Pancreas (tissue), 10 donors: ENCODE measurements around the gene RHCG. TPM values are rescaled to one million over a fixed set of nuclear protein-coding genes. Genes with fewer than 3 reads are reported as not detected.

Experiments used
- ATAC-seq, 4 donors: fragments of 200-7000 bp; cut with Tn5 transposase; one replicate each; pipeline versions ENCODE4 v1.8.0 to v1.9.1; 2020; ENCODE audit warnings: mild to moderate bottlenecking in 4 of 4, moderate library complexity in 4 of 4
- DNase-seq, 6 donors: peaks; one replicate each; pipeline ENCODE4 v3.0.0-alpha.2; 2020
- FAIRE-seq: peaks from 2 replicates; lab custom pipeline; 2012; peaks lifted over from hg19 to GRCh38; lab: Jason Lieb, UNC
- H3K27ac ChIP-seq, 4 donors: fragments of 200-600 bp; sonication (generic); 1 replicate in 3 of 4; 2 replicates in 1 of 4; pipeline versions ENCODE4 v1.5.0 to v1.8.0; 2020
- H3K27me3 ChIP-seq, 4 donors: fragments of 200-600 bp; one replicate each; pipeline ENCODE4 v1.8.0; 2021
- H3K36me3 ChIP-seq, 3 donors: fragments of 200-600 bp; sonication (generic) in 1 of 3; one replicate each; pipeline versions ENCODE4 v1.5.0 to v1.8.0; 2020 to 2021
- H3K4me1 ChIP-seq, 3 donors: fragments of 200-600 bp; one replicate each; pipeline ENCODE4 v1.8.0; 2021
- H3K4me3 ChIP-seq, 4 donors: fragments of 200-600 bp; sonication (generic) in 2 of 4; one replicate each; pipeline versions ENCODE4 v1.5.0 to v1.8.0; 2020 to 2021
- H3K9me3 ChIP-seq, 4 donors: fragments of 200-600 bp; one replicate each; pipeline ENCODE4 v1.8.0; 2021
- WGBS, 2 donors: extraction: QIAGEN DNeasy Blood & Tissue Kit; methylation state at CpG; one replicate each; pipeline ENCODE4 v1.1.7; 2013; 5-methylcytosine and 5-hydroxymethylcytosine counted together
- intact Hi-C, 3 donors: fragments of 100-400 bp; cut with DNase I; formaldehyde crosslinking; loops; one replicate each; pipeline versions ENCODE4 v1.11.1 to v1.14.2; 2022
- polyA plus RNA-seq, 2 donors: library from polyadenylated mRNA; stranded (reverse); fragments of 200-250 nt; gene quantifications; one replicate each; pipeline ENCODE4 v1.2.3, GENCODE V29; 2013
- total RNA-seq, 6 donors: library from RNA; stranded (reverse); fragmentation: NEBNext Ultra II Directional in 4 of 6; extraction: Animal tissue kit (Norgen Biotek cat#: 25700) in 4 of 6; gene quantifications; one replicate each; pipeline versions ENCODE4 v1.2.1 to v1.2.4, GENCODE V29; 2021 to 2023
- TF ChIP-seq, protein P1 (sequence below), 4 donors: fragments of 200-600 bp; sonication (generic) in 3 of 4; IDR thresholded peaks; one replicate each; pipeline versions ENCODE4 v1.5.0 to v1.8.0; 2021; ENCODE audit warnings: antibody characterized with exemption in 4 of 4
- donor health status: healthy with polysubstance abuse.
- donor health status: DM: no; HTN: no; CAD: no; lungs with moderate emphysema.
- donor health status: DM: no; HTN: no; CAD: no.
- donor health status: control.
- donor health status: control.
- donor health status: Bipolar disorder and iron deficiency.
- donor health status: DM: yes; HTN: yes; CAD: no.
- donor health status: DM: no; HTN: no; CAD: no.
- donor health status: DM: no; HTN: no; CAD: no.
- donor health status: DM: yes; HTN: yes; CAD: no.

Gene RHCG
- total and polyA plus RNA-seq, 8 donors: 0.12 to 0.92 (median 0.73) TPM

DNA sequence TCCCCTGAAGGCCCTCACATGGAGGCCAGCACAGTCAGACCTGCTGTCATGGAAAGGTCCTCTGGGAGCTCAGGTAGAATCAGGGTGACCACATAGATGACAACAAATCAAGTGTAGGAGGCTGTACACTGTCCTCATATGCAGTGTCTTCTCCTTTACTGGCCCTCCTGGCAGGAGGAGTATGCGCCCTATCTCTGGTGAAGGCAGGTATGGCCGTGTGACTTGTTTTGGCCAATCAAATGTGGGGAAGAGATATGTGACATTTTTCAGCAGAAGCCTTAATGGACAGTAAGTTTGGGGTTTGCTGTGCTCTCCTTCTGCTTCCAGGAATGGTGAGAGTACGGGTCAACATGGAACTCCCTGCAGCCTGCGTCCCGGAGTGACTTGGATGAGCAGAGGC, 69.9 kb downstream of the RHCG start:
- Histone ChIP-seq H3K4me3 (no peak overlapping the region), H3K27me3 (no peaks in the 10 kb centered on the region), H3K36me3 (no peaks in the 10 kb centered on the region), H3K27ac (no peak overlapping the region), H3K4me1 (peaks cover 0 to 6% (median 6%) of the 10 kb centered on the region in 3 donors), H3K9me3 (no peaks in the 10 kb centered on the region)
- 83 to 91% methylated on average over 5 of the region's 5 CpGs for WGBS, 2 donors
- TF ChIP-seq, protein P1, sequence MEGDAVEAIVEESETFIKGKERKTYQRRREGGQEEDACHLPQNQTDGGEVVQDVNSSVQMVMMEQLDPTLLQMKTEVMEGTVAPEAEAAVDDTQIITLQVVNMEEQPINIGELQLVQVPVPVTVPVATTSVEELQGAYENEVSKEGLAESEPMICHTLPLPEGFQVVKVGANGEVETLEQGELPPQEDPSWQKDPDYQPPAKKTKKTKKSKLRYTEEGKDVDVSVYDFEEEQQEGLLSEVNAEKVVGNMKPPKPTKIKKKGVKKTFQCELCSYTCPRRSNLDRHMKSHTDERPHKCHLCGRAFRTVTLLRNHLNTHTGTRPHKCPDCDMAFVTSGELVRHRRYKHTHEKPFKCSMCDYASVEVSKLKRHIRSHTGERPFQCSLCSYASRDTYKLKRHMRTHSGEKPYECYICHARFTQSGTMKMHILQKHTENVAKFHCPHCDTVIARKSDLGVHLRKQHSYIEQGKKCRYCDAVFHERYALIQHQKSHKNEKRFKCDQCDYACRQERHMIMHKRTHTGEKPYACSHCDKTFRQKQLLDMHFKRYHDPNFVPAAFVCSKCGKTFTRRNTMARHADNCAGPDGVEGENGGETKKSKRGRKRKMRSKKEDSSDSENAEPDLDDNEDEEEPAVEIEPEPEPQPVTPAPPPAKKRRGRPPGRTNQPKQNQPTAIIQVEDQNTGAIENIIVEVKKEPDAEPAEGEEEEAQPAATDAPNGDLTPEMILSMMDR (IDR thresholded peaks at IDR 0.05): no peak
- ATAC-seq (no peak), FAIRE-seq (no peak), DNase-seq (no peak)
- intact Hi-C loops: loop anchor here in 1 of 3 donors (5.0 to 10.0 kb wide), 2 partner anchors 64 to 212 kb away; no protein-coding TSS in a partner anchor

DNA sequence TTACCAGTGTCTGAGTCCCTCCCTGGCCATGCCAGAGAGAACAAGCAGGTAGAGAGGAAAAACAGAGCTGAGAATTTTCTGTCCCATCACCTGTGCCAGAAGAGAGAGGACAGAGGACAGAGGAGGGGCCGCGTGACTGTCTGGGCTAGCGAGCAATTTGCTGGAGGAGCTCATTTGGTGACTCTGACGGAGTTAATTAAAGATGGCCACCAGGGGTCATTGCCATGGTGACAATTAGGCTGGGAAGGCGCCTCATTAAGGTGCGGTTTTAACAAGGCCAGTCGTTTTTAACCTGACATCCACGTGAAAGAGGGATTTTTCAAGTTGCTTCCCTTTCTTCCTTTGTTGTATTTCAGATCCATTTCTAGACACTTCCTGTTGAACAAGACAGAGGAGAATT, 72.4 kb downstream of the RHCG start:
- H3K36me3 ChIP-seq: no peaks in the 10 kb centered on the region
- no peaks in the 10 kb centered on the region for H3K9me3 ChIP-seq
- TF ChIP-seq, protein P1 (IDR thresholded peaks at IDR 0.05): no peak
- H3K27me3 ChIP-seq: peaks cover 0 to 3% (median 0%) of the 10 kb centered on the region in 4 donors
- no peak overlapping the region for H3K4me3 ChIP-seq
- no peaks in the 10 kb centered on the region for H3K4me1 ChIP-seq
- ATAC-seq: no peak
- FAIRE-seq: no peak
- no peak overlapping the region for H3K27ac ChIP-seq
- DNase-seq: no peak
- WGBS, 2 donors: 54 to 57% methylated on average over 8 of the region's 8 CpGs
- intact Hi-C loops: loop anchor here in 2 of 3 donors (5.0 to 10.0 kb wide), 2 partner anchors 62 to 209 kb away; no protein-coding TSS in a partner anchor

Other genes with a start within 250 kb of the RHCG start
- gene POLG, start 161.8 kb downstream of the RHCG start, total RNA-seq: 10 to 100 TPM; 19.3 to 38.1 (median 23.0) TPM
- gene POLG, start 161.8 kb downstream of the RHCG start, polyA plus RNA-seq: 10 to 100 TPM; 48.5 to 52.0 TPM
- gene TICRR, start 78.9 kb upstream of the RHCG start, total RNA-seq: under 1 TPM in 4 of 6 donors, not detected in 2; 0.03 to 0.18 (median 0.14) TPM
- gene TICRR, start 78.9 kb upstream of the RHCG start, polyA plus RNA-seq: under 1 TPM in 1 of 2 donors, not detected in 1; 0.04 TPM
- gene KIF7, start 158.9 kb upstream of the RHCG start, total RNA-seq: 1 to 10 TPM in 1 of 6 donors, under 1 TPM in 5; 0.43 to 1.5 (median 0.63) TPM
- 1 to 10 TPM in 1 of 2 donors, under 1 TPM in 1; 0.66 to 1.3 TPM for gene KIF7, start 158.9 kb upstream of the RHCG start, polyA plus RNA-seq
- 10 to 100 TPM in 1 of 6 donors, 1 to 10 TPM in 2, under 1 TPM in 3; 0.47 to 21.2 (median 1.6) TPM for gene PLIN1, start 182.8 kb upstream of the RHCG start, total RNA-seq
- gene PLIN1, start 182.8 kb upstream of the RHCG start, polyA plus RNA-seq: 10 to 100 TPM in 1 of 2 donors, 1 to 10 TPM in 1; 4.1 to 19.0 TPM
- gene PEX11A, start 194.2 kb upstream of the RHCG start, total RNA-seq: 1 to 10 TPM; 4.8 to 6.5 (median 5.2) TPM
- 10 to 100 TPM in 1 of 2 donors, 1 to 10 TPM in 1; 4.4 to 10.1 TPM for gene PEX11A, start 194.2 kb upstream of the RHCG start, polyA plus RNA-seq
- gene WDR93, start 194.2 kb upstream of the RHCG start, total RNA-seq: under 1 TPM in 5 of 6 donors, not detected in 1; 0.09 to 0.31 (median 0.15) TPM
- under 1 TPM; 0.11 to 0.92 TPM for gene WDR93, start 194.2 kb upstream of the RHCG start, polyA plus RNA-seq